ENCODE results near the gene RASGRP4. TPM values are rescaled to one million over a fixed set of nuclear protein-coding genes. Genes with fewer than 3 reads are reported as not detected.

RASGRP4 gene
- total and polyA plus RNA-seq, 2 donors (not counting 1 experiment from before 2014, with no cell fraction given) = not detected

- Histone ChIP-seq H2AFZ (ENCODE audit: low read length) (no peak overlapping the region), H3K36me3 (ENCODE audit: control insufficient read depth, insufficient read depth, low read length) (no peaks in the 10 kb centered on the region), H3K4me3 (replicated peaks in 1 of 4; ENCODE audit: control extremely low read depth in 1 of 4, insufficient read depth in 1 of 4, low read depth in 3 of 4, low read length in 4 of 4) (no peak overlapping the region), H3K27me3 (ENCODE audit: control insufficient read depth, insufficient read depth, low read length) (no peaks in the 10 kb centered on the region), H3K9me3 (ENCODE audit: control insufficient read depth, insufficient read depth, low read depth, low read length) (no peaks in the 10 kb centered on the region), H3K79me2 (ENCODE audit: control insufficient read depth, insufficient read depth, low read length) (no peaks in the 10 kb centered on the region), H3K4me1 (ENCODE audit: control insufficient read depth, extremely low read depth, insufficient read depth, low read length) (no peaks in the 10 kb centered on the region), H3K27ac (ENCODE audit: insufficient read depth, low read length) (no peak overlapping the region), H4K20me1 (ENCODE audit: control insufficient read depth, extremely low read depth, insufficient read depth, low read length) (no peaks in the 10 kb centered on the region), H3K4me2 (ENCODE audit: extremely low read depth, insufficient read depth, low read length) (no peak overlapping the region), H3K9ac (ENCODE audit: insufficient read depth, low read length) (no peak overlapping the region)
- TF ChIP-seq CTCF (conservative IDR thresholded peaks at IDR 0.05 in 1 of 2, IDR thresholded peaks at IDR 0.05 in 1 of 2; ENCODE audit: low read depth in 1 of 2, low read length in 2 of 2) (no peak), EZH2 (IDR thresholded peaks at IDR 0.05; ENCODE audit: low read length, missing control alignments) (no peak)
- DNase-seq (ENCODE audit: low read depth in 2 of 2) = no peak
Measured at GRCh38 chr19:38448225-38448624, 22.2 kb upstream of the RASGRP4 start.

- Histone ChIP-seq H2AFZ (ENCODE audit: low read length) (no peak overlapping the region), H3K27me3 (ENCODE audit: control insufficient read depth, insufficient read depth, low read length) (no peaks in the 10 kb centered on the region), H4K20me1 (ENCODE audit: control insufficient read depth, extremely low read depth, insufficient read depth, low read length) (no peaks in the 10 kb centered on the region), H3K9ac (ENCODE audit: insufficient read depth, low read length) (no peak overlapping the region), H3K4me3 (replicated peaks in 1 of 4; ENCODE audit: control extremely low read depth in 1 of 4, insufficient read depth in 1 of 4, low read depth in 3 of 4, low read length in 4 of 4) (no peak overlapping the region), H3K4me2 (ENCODE audit: extremely low read depth, insufficient read depth, low read length) (no peak overlapping the region), H3K36me3 (ENCODE audit: control insufficient read depth, insufficient read depth, low read length) (no peaks in the 10 kb centered on the region), H3K79me2 (ENCODE audit: control insufficient read depth, insufficient read depth, low read length) (no peaks in the 10 kb centered on the region), H3K27ac (ENCODE audit: insufficient read depth, low read length) (no peak overlapping the region), H3K9me3 (ENCODE audit: control insufficient read depth, insufficient read depth, low read depth, low read length) (no peaks in the 10 kb centered on the region), H3K4me1 (ENCODE audit: control insufficient read depth, extremely low read depth, insufficient read depth, low read length) (no peaks in the 10 kb centered on the region)
- no peak for DNase-seq (ENCODE audit: low read depth in 2 of 2)
- no peak for TF ChIP-seq EZH2 (IDR thresholded peaks at IDR 0.05; ENCODE audit: low read length, missing control alignments)
- no peak for TF ChIP-seq CTCF (conservative IDR thresholded peaks at IDR 0.05 in 1 of 2, IDR thresholded peaks at IDR 0.05 in 1 of 2; ENCODE audit: low read depth in 1 of 2, low read length in 2 of 2)
Measured at GRCh38 chr19:38445362-38445761, 19.3 kb upstream of the RASGRP4 start.

- no peak overlapping the region for H2AFZ ChIP-seq (ENCODE audit: low read length)
- H3K9ac ChIP-seq (ENCODE audit: insufficient read depth, low read length) = no peak overlapping the region
- H3K4me3 ChIP-seq (replicated peaks in 1 of 4; ENCODE audit: control extremely low read depth in 1 of 4, insufficient read depth in 1 of 4, low read depth in 3 of 4, low read length in 4 of 4) = no peak overlapping the region
- no peaks in the 10 kb centered on the region for H3K9me3 ChIP-seq (ENCODE audit: control insufficient read depth, insufficient read depth, low read depth, low read length)
- DNase-seq (ENCODE audit: low read depth in 2 of 2) = no peak
- H3K79me2 ChIP-seq (ENCODE audit: control insufficient read depth, insufficient read depth, low read length) = no peaks in the 10 kb centered on the region
- H3K4me2 ChIP-seq (ENCODE audit: extremely low read depth, insufficient read depth, low read length) = no peak overlapping the region
- TF ChIP-seq EZH2 (IDR thresholded peaks at IDR 0.05; ENCODE audit: low read length, missing control alignments) = no peak
- TF ChIP-seq CTCF (conservative IDR thresholded peaks at IDR 0.05 in 1 of 2, IDR thresholded peaks at IDR 0.05 in 1 of 2; ENCODE audit: low read depth in 1 of 2, low read length in 2 of 2) = no peak
- no peaks in the 10 kb centered on the region for H3K36me3 ChIP-seq (ENCODE audit: control insufficient read depth, insufficient read depth, low read length)
- H3K4me1 ChIP-seq (ENCODE audit: control insufficient read depth, extremely low read depth, insufficient read depth, low read length) = no peaks in the 10 kb centered on the region
- H3K27me3 ChIP-seq (ENCODE audit: control insufficient read depth, insufficient read depth, low read length) = no peaks in the 10 kb centered on the region
- H3K27ac ChIP-seq (ENCODE audit: insufficient read depth, low read length) = no peak overlapping the region
- H4K20me1 ChIP-seq (ENCODE audit: control insufficient read depth, extremely low read depth, insufficient read depth, low read length) = no peaks in the 10 kb centered on the region
Measured at GRCh38 chr19:38444026-38444425, 18.0 kb upstream of the RASGRP4 start.
